Keratinocyte (primary cell): ENCODE data around the gene DUSP8. TPM values are rescaled to one million over a fixed set of nuclear protein-coding genes. Genes with fewer than 3 reads are reported as not detected.

Experiments used
- DNase-seq: peaks from one replicate; pipeline ENCODE4 v3.0.0-alpha.2; 2011; ENCODE audit warnings: low read depth, missing footprints, low spot score
- FAIRE-seq: peaks from 2 replicates; lab custom pipeline; 2011; peaks lifted over from hg19 to GRCh38; lab: Jason Lieb, UNC
- H2AFZ ChIP-seq: 2 replicates; pipeline ENCODE4 v1.6.0; 2012; ENCODE audit warnings: low read length, control low read depth, inconsistent platforms; ENCODE audit not compliant: control insufficient read depth
- H3K27ac ChIP-seq: 2 replicates; pipeline ENCODE4 v1.5.1; 2011; ENCODE audit warnings: low read length; ENCODE audit not compliant: control insufficient read depth, insufficient read depth
- H3K27me3 ChIP-seq: 3 replicates; pipeline ENCODE4 v1.6.0; 2011; ENCODE audit warnings: low read length; ENCODE audit not compliant: control insufficient read depth, insufficient read depth; ENCODE audit errors: extremely low read depth
- H3K36me3 ChIP-seq, 2 experiments: 2 replicates in 1 of 2; 3 replicates in 1 of 2; pipeline ENCODE4 v1.5.1; 2011; ENCODE audit warnings: low read length in 2 of 2, mild to moderate bottlenecking in 1 of 2; ENCODE audit not compliant: control insufficient read depth in 2 of 2, insufficient read depth in 2 of 2; ENCODE audit errors: extremely low read depth in 1 of 2
- H3K4me1 ChIP-seq: 3 replicates; pipeline ENCODE4 v1.5.1; 2011; ENCODE audit warnings: low read length; ENCODE audit not compliant: control insufficient read depth, insufficient read depth; ENCODE audit errors: extremely low read depth
- H3K4me2 ChIP-seq: 3 replicates; pipeline ENCODE4 v1.6.0; 2011; ENCODE audit warnings: low read depth, low read length; ENCODE audit not compliant: control insufficient read depth, insufficient read depth; ENCODE audit errors: extremely low read depth
- H3K4me3 ChIP-seq, 3 experiments: fragments of 200-600 bp in 1 of 3; sonication (generic) in 1 of 3; 2 replicates in 2 of 3; 3 replicates in 1 of 3; pipeline ENCODE4 v1.5.1; 2011 to 2016; ENCODE audit warnings: low read length in 3 of 3, mild to moderate bottlenecking in 3 of 3, control low read depth in 2 of 3, inconsistent platforms in 1 of 3, low read depth in 1 of 3, mixed read lengths in 1 of 3, mixed run types in 1 of 3, moderate library complexity in 1 of 3; ENCODE audit not compliant: control insufficient read depth in 2 of 3, insufficient read depth in 2 of 3; ENCODE audit errors: extremely low read depth in 1 of 3
- H3K79me2 ChIP-seq: 2 replicates; pipeline ENCODE4 v1.6.0; 2012; ENCODE audit warnings: low read length; ENCODE audit not compliant: control insufficient read depth, insufficient read depth
- H3K9ac ChIP-seq: 3 replicates; pipeline ENCODE4 v1.6.0; 2011; ENCODE audit warnings: low read length; ENCODE audit not compliant: control insufficient read depth, insufficient read depth; ENCODE audit errors: extremely low read depth
- H3K9me1 ChIP-seq: 3 replicates; pipeline ENCODE4 v1.6.0; 2011; ENCODE audit warnings: low read length; ENCODE audit not compliant: control insufficient read depth, insufficient read depth; ENCODE audit errors: extremely low read depth
- H3K9me3 ChIP-seq: 2 replicates; pipeline ENCODE4 v1.5.1; 2012; ENCODE audit warnings: low read depth, low read length; ENCODE audit not compliant: control insufficient read depth
- H4K20me1 ChIP-seq: 3 replicates; pipeline ENCODE4 v1.6.0; 2011; ENCODE audit warnings: low read length; ENCODE audit not compliant: control insufficient read depth, insufficient read depth; ENCODE audit errors: extremely low read depth
- CTCF ChIP-seq, 3 experiments: IDR thresholded peaks in 1 of 3; conservative IDR thresholded peaks in 1 of 3; optimal IDR thresholded peaks in 1 of 3; 2 replicates in 2 of 3; 3 replicates in 1 of 3; pipeline versions ENCODE3 to v1.5.1; 2011; ENCODE audit warnings: low read length in 3 of 3, mild to moderate bottlenecking in 3 of 3, moderate library complexity in 2 of 3, control low read depth in 1 of 3, inconsistent platforms in 1 of 3; ENCODE audit not compliant: insufficient read depth in 2 of 3; ENCODE audit errors: extremely low read depth in 1 of 3
- EZH2 ChIP-seq: IDR thresholded peaks from one replicate; pipeline ENCODE4 v1.6.1; 2012; ENCODE audit warnings: inconsistent platforms, mild to moderate bottlenecking, low read length, moderate library complexity
- dilution Hi-C: fragments of 300-500 bp; cut with MboI; formaldehyde crosslinking; loops from one replicate; pipeline ENCODE4 v1.7.0; 2020; ENCODE audit warnings: low sequenced_read_pairs; ENCODE audit not compliant: extremely low pct_ligation_motif_present
- polyA plus RNA-seq, 5 experiments: library from polyadenylated mRNA; depleted of rRNA in 3 of 5; stranded (reverse) in 3 of 5; stranded (forward) in 1 of 5; unstranded in 1 of 5; fragments of >200 nt; gene quantifications; 1 replicate in 1 of 5; 2 replicates in 3 of 5; 3 replicates in 1 of 5; pipeline versions ENCODE4 v1.2.1 to v1.2.3, GENCODE V29; 2011 to 2012; ENCODE audit warnings: missing spikeins in 2 of 5, low read depth in 1 of 5, low replicate concordance in 1 of 5

DUSP8 gene
- polyA plus RNA-seq, 1 donor (not counting 4 experiments of a cell fraction or from before 2014, with no cell fraction given) = 0.58 TPM

DNA sequence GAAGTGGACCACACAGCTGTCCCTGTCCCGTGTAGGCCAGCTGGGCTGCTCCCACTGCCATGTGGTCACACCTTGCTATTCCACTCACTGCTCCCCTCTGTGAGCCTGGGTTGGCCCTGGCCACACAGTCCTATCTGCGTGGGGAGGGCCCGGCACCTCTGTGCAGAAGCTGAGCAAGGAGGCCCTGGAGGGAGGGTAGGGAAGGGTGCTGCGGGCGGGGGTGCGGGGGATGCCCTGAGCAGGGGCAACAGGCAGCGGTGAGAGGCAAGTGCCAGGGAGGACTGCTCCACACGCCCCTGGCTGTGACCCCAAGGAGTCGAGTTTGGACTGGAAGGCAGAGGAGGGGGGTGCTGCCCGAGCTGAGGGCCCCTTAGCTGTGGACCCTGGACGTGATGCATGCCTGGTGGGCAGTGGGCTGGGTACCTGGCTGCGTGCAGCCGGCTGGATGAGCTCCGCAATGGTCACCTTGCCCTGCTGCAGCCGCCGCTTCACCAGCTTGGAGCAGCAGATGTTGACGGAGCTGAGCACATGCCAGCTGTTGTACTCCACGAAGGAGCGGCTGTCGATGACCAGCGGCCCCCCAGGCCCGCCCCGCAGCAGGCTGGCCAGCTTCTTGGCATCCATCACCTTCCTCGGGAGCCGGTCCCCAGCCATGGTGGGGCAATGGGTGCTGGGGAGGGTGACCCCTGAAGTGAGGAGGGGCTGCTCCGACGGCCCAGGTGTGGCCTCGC lies 6.7 kb downstream of the DUSP8 start:
- Histone ChIP-seq H3K4me2 (no peak overlapping the region), H2AFZ (no peak overlapping the region), H3K9ac (no peak overlapping the region), H4K20me1 (peaks cover 2% of the 10 kb centered on the region), H3K9me3 (no peaks in the 10 kb centered on the region), H3K4me3 (no peak overlapping the region), H3K27ac (no peak overlapping the region), H3K4me1 (no peaks in the 10 kb centered on the region), H3K79me2 (no peaks in the 10 kb centered on the region), H3K36me3 (peaks cover 0 to 3% of the 10 kb centered on the region in 2 experiments), H3K9me1 (no peaks in the 10 kb centered on the region), H3K27me3 (peaks cover 9% of the 10 kb centered on the region)
- dilution Hi-C loops = no loop called here
- no peak for FAIRE-seq
- TF ChIP-seq CTCF (optimal IDR thresholded peaks at IDR 0.05 in 1 of 3, IDR thresholded peaks at IDR 0.05 in 1 of 3, conservative IDR thresholded peaks at IDR 0.05 in 1 of 3; ENCODE audit: extremely low read depth in 1 of 3, insufficient read depth in 2 of 3, low read length in 3 of 3) (no peak), EZH2 (no peak)
- no peak for DNase-seq

GRCh38 chr11:1564535-1565172 lies 7.4 kb downstream of the DUSP8 start:
- Histone ChIP-seq H3K9me3 (no peaks in the 10 kb centered on the region), H3K9ac (no peak overlapping the region), H3K4me3 (no peak overlapping the region), H3K9me1 (no peaks in the 10 kb centered on the region), H3K4me1 (no peaks in the 10 kb centered on the region), H3K79me2 (no peaks in the 10 kb centered on the region), H3K27ac (no peak overlapping the region), H3K36me3 (peaks cover 0 to 3% of the 10 kb centered on the region in 2 experiments), H3K4me2 (no peak overlapping the region), H4K20me1 (peaks cover 2% of the 10 kb centered on the region), H3K27me3 (peaks cover 3% of the 10 kb centered on the region), H2AFZ (no peak overlapping the region)
- no peak for TF ChIP-seq EZH2
- TF ChIP-seq CTCF (optimal IDR thresholded peaks at IDR 0.05 in 1 of 3, IDR thresholded peaks at IDR 0.05 in 1 of 3, conservative IDR thresholded peaks at IDR 0.05 in 1 of 3; ENCODE audit: extremely low read depth in 1 of 3, insufficient read depth in 2 of 3, low read length in 3 of 3) = no peak
- dilution Hi-C loops = no loop called here
- FAIRE-seq = no peak
- DNase-seq = peak; percentile 19
